HEK293 (cell line): ENCODE results near the gene SEMA4B.

Experiments used
- CTCF ChIA-PET: fragments of 350-600 bp; formaldehyde crosslinking; extraction: SDS; loops from one replicate; lab custom pipeline; 2021; ENCODE audit warnings: antibody characterized with exemption; lab: Yijun Ruan, JAX
- POLR2A ChIA-PET: fragments of 300-600 bp; formaldehyde crosslinking; extraction: SDS; loops from one replicate; lab custom pipeline; 2020; ENCODE audit warnings: antibody characterized with exemption, inconsistent platforms; lab: Yijun Ruan, JAX
- H3K27ac ChIP-seq: fragments of 200-500 bp; sonication (Bioruptor generic); 2 replicates; pipeline ENCODE4 v1.5.1; 2014; ENCODE audit warnings: low read depth, low read length, control low read depth, inconsistent platforms; ENCODE audit errors: extremely low read depth
- H3K36me3 ChIP-seq, 2 experiments: fragments of 200-500 bp in 1 of 2; sonication (Bioruptor generic) in 1 of 2; 1 replicate in 1 of 2; 2 replicates in 1 of 2; pipeline ENCODE4 v1.5.1; 2014 to 2017; ENCODE audit warnings: inconsistent platforms in 2 of 2, low read length in 2 of 2; ENCODE audit not compliant: control insufficient read depth in 2 of 2, insufficient read depth in 1 of 2
- H3K4me1 ChIP-seq: fragments of 200-500 bp; sonication (Bioruptor generic); 2 replicates; pipeline ENCODE4 v1.5.1; 2014; ENCODE audit warnings: mild to moderate bottlenecking, low read length, inconsistent platforms; ENCODE audit not compliant: control insufficient read depth, insufficient read depth
- H3K4me3 ChIP-seq: 2 replicates; pipeline ENCODE4 v1.5.1; 2011; ENCODE audit warnings: low read depth, mild to moderate bottlenecking, control low read depth, low read length, moderate library complexity
- H3K9me3 ChIP-seq: fragments of 200-500 bp; sonication (Bioruptor generic); 2 replicates; pipeline ENCODE4 v1.5.1; 2014; ENCODE audit warnings: low read depth, low read length, inconsistent platforms; ENCODE audit not compliant: control insufficient read depth, insufficient read depth
- GLIS2 ChIP-seq: fragments of 450-650 bp; formaldehyde crosslinking; IDR thresholded peaks from 2 replicates; pipeline ENCODE4 v1.5.1; 2016; ENCODE audit warnings: missing biosample characterization, missing genetic modification characterization
- PATZ1 ChIP-seq: fragments of 450-650 bp; formaldehyde crosslinking; IDR thresholded peaks from 2 replicates; pipeline ENCODE4 v1.5.1; 2016; ENCODE audit warnings: missing biosample characterization, missing genetic modification characterization
- PRDM10 ChIP-seq: fragments of 450-650 bp; formaldehyde crosslinking; IDR thresholded peaks from 2 replicates; pipeline ENCODE4 v1.5.1; 2016; ENCODE audit warnings: missing biosample characterization, missing genetic modification characterization
- SALL2 ChIP-seq: fragments of 450-650 bp; formaldehyde crosslinking; IDR thresholded peaks from 2 replicates; pipeline ENCODE4 v1.5.0; 2017; ENCODE audit warnings: missing biosample characterization, mild to moderate bottlenecking, missing genetic modification characterization, borderline replicate concordance
- WT1 ChIP-seq: fragments of 450-650 bp; formaldehyde crosslinking; IDR thresholded peaks from 2 replicates; pipeline ENCODE4 v1.5.1; 2016; ENCODE audit warnings: missing biosample characterization, missing genetic modification characterization
- ZBTB1 ChIP-seq: fragments of 450-650 bp; formaldehyde crosslinking; IDR thresholded peaks from 2 replicates; pipeline ENCODE4 v1.5.1; 2016; ENCODE audit warnings: missing biosample characterization, missing genetic modification characterization
- ZBTB10 ChIP-seq: fragments of 450-650 bp; formaldehyde crosslinking; IDR thresholded peaks from 2 replicates; pipeline ENCODE4 v1.5.1; 2016; ENCODE audit warnings: missing biosample characterization, missing genetic modification characterization
- ZBTB48 ChIP-seq: fragments of 450-650 bp; formaldehyde crosslinking; IDR thresholded peaks from 2 replicates; pipeline ENCODE4 v1.5.1; 2016; ENCODE audit warnings: missing biosample characterization, missing genetic modification characterization
- ZIC2 ChIP-seq: fragments of 450-650 bp; formaldehyde crosslinking; IDR thresholded peaks from 2 replicates; pipeline ENCODE4 v1.5.1; 2016; ENCODE audit warnings: missing biosample characterization, missing genetic modification characterization
- ZNF140 ChIP-seq: fragments of 450-650 bp; formaldehyde crosslinking; IDR thresholded peaks from 2 replicates; pipeline ENCODE4 v1.5.1; 2016; ENCODE audit warnings: missing biosample characterization, missing genetic modification characterization
- ZNF24 ChIP-seq: fragments of 450-650 bp; formaldehyde crosslinking; IDR thresholded peaks from 2 replicates; pipeline ENCODE4 v1.5.1; 2016; ENCODE audit warnings: missing biosample characterization, missing genetic modification characterization
- ZNF274 ChIP-seq, 2 experiments: fragments of 200-500 bp in 1 of 2; fragments of 450-650 bp in 1 of 2; sonication (Bioruptor generic) in 1 of 2; formaldehyde crosslinking in 1 of 2; IDR thresholded peaks; 2 replicates each; pipeline versions ENCODE4 v1.5.1 to v1.6.1; 2014 to 2016; ENCODE audit warnings: borderline replicate concordance in 1 of 2, inconsistent platforms in 1 of 2, low read length in 1 of 2, missing biosample characterization in 1 of 2, missing genetic modification characterization in 1 of 2
- ZNF335 ChIP-seq: fragments of 450-650 bp; formaldehyde crosslinking; conservative IDR thresholded peaks from 2 replicates; pipeline ENCODE4 v1.5.1; 2016; ENCODE audit warnings: missing biosample characterization, missing genetic modification characterization
- ZNF449 ChIP-seq: fragments of 450-650 bp; formaldehyde crosslinking; IDR thresholded peaks from 2 replicates; pipeline ENCODE4 v1.5.1; 2017; ENCODE audit warnings: missing biosample characterization, mild to moderate bottlenecking, missing genetic modification characterization, moderate library complexity
- ZNF48 ChIP-seq: fragments of 450-650 bp; formaldehyde crosslinking; IDR thresholded peaks from 2 replicates; pipeline ENCODE4 v1.5.1; 2016; ENCODE audit warnings: missing biosample characterization, missing genetic modification characterization
- ZNF623 ChIP-seq: fragments of 450-650 bp; formaldehyde crosslinking; IDR thresholded peaks from 2 replicates; pipeline ENCODE4 v1.5.1; 2016; ENCODE audit warnings: missing biosample characterization, missing genetic modification characterization
- ZNF645 ChIP-seq: fragments of 450-650 bp; formaldehyde crosslinking; IDR thresholded peaks from 2 replicates; pipeline ENCODE4; 2016; ENCODE audit warnings: missing biosample characterization, missing genetic modification characterization
- ZNF664 ChIP-seq: fragments of 450-650 bp; formaldehyde crosslinking; IDR thresholded peaks from 2 replicates; pipeline ENCODE4 v1.5.1; 2016; ENCODE audit warnings: missing biosample characterization, missing genetic modification characterization
- ZSCAN30 ChIP-seq: fragments of 450-650 bp; IDR thresholded peaks from 2 replicates; pipeline ENCODE4 v1.5.1; 2018; ENCODE audit warnings: missing biosample characterization, mild to moderate bottlenecking, missing genetic modification characterization, moderate library complexity

The SEMA4B gene

GRCh38 chr15:90194655-90195054, 6.5 kb upstream of the SEMA4B start:
- CTCF ChIA-PET = interaction anchor here (0.5 to 0.7 kb wide), 2 partner anchors 24 to 195 kb away, joined by 3 to 4 read pairs; no protein-coding TSS in a partner anchor
- no peak overlapping the region for H3K27ac ChIP-seq
- POLR2A ChIA-PET = no interaction called here
- H3K4me3 ChIP-seq = no peak overlapping the region
- H3K4me1 ChIP-seq = peaks cover 7% of the 10 kb centered on the region
- H3K9me3 ChIP-seq = no peaks in the 10 kb centered on the region
- TF ChIP-seq ZNF48 (tag by site-specific recombination) = no peak
- no peaks in the 10 kb centered on the region; a peak in 1 of 3 replicates for H3K36me3 ChIP-seq

GRCh38 chr15:90200534-90201129, 498 bp upstream of the SEMA4B start:
- Histone ChIP-seq H3K36me3 (no peaks in the 10 kb centered on the region; a peak in 1 of 3 replicates), H3K4me3 (peak overlapping the region; percentile 67), H3K27ac (peak overlapping the region; percentile 48; the same call in 1 of the 2 replicates), H3K4me1 (peaks cover 8% of the 10 kb centered on the region), H3K9me3 (no peaks in the 10 kb centered on the region)
- ChIA-PET CTCF (interaction anchor here (0.7 to 3.5 kb wide), 7 partner anchors 14 to 1296 kb away, joined by 3 to 20 read pairs (median 3); no protein-coding TSS in a partner anchor), POLR2A (interaction anchor here (0.7 to 4.3 kb wide), 14 partner anchors 9 to 98 kb away, joined by 3 to 48 read pairs (median 6); partner anchors contain the start of genes CIB1, GDPGP1, IDH2 and TTLL13)
- TF ChIP-seq ZNF274 (IDR thresholded peaks at IDR 0.05; ENCODE audit: low read length) (no peak), ZNF274 (tag by site-specific recombination; IDR thresholded peaks at IDR 0.05; ENCODE audit: borderline replicate concordance) (no peak), SALL2 (tag by site-specific recombination) (no peak), ZBTB10 (tag by site-specific recombination) (no peak), ZNF623 (tag by site-specific recombination) (no peak), ZNF664 (tag by site-specific recombination) (no peak), ZNF140 (tag by site-specific recombination) (no peak), PATZ1 (tag by site-specific recombination) (peak; percentile 18; the same call in 1 of the 2 replicates), ZNF335 (tag by site-specific recombination) (peak; percentile 48), ZSCAN30 (tag by site-specific recombination) (no peak), ZNF24 (tag by site-specific recombination) (no peak), ZBTB48 (tag by site-specific recombination) (peak; percentile 89), ZIC2 (tag by site-specific recombination) (peak; percentile 37), ZNF449 (peak; percentile 43; the same call in 1 of the 2 replicates), ZBTB1 (no peak), WT1 (0 out of 2 replicates have a peak, but pooled peaks have one; percentile 9), GLIS2 (tag by site-specific recombination) (peak; percentile 53; the same call in 1 of the 2 replicates), ZNF645 (tag by site-specific recombination) (no peak), PRDM10 (peak; percentile 80)
